Adrenal gland (tissue), 12 donors: ENCODE results near the gene KANSL1L. TPM values are rescaled to one million over a fixed set of nuclear protein-coding genes. Genes with fewer than 3 reads are reported as not detected.

ENCODE experiments used
- DNase-seq, 7 donors: peaks; one replicate each; pipeline ENCODE4 v3.0.0-alpha.2; 2019 to 2020
- H3K27ac ChIP-seq, 5 donors: fragments of 200-600 bp; sonication (generic) in 4 of 5; 1 replicate in 3 of 5; 2 replicates in 2 of 5; pipeline versions ENCODE4 v1.5.1 to v1.8.0; 2016 to 2020; ENCODE audit warnings: mild to moderate bottlenecking in 1 of 5
- H3K27me3 ChIP-seq: fragments of 200-600 bp; 2 replicates; pipeline ENCODE4 v1.8.0; 2021
- H3K36me3 ChIP-seq, 2 donors: fragments of 200-600 bp; replicated peaks in 1 of 2; 1 replicate in 1 of 2; 2 replicates in 1 of 2; pipeline versions ENCODE4 v1.5.1 to v1.8.0; 2018 to 2022
- H3K4me1 ChIP-seq, 2 donors: fragments of 200-600 bp; replicated peaks in 1 of 2; 1 replicate in 1 of 2; 2 replicates in 1 of 2; pipeline versions ENCODE4 v1.5.1 to v1.8.0; 2018 to 2021
- H3K4me3 ChIP-seq, 4 donors: fragments of 200-600 bp; sonication (generic) in 3 of 4; one replicate each; pipeline ENCODE4 v1.5.1; 2016 to 2018
- H3K9me3 ChIP-seq, 3 donors: fragments of 200-600 bp; sonication (generic) in 1 of 3; replicated peaks in 1 of 3; 1 replicate in 2 of 3; 2 replicates in 1 of 3; pipeline versions ENCODE4 v1.5.1 to v1.8.0; 2016 to 2021
- POLR2A ChIP-seq, 2 donors: fragments of 450-650 bp; IDR thresholded peaks; one replicate each; pipeline ENCODE4 v1.6.1; 2017; ENCODE audit warnings: antibody characterized with exemption in 2 of 2, mild to moderate bottlenecking in 2 of 2, moderate library complexity in 1 of 2
- WGBS, 4 donors: extraction: QIAGEN DNeasy Blood & Tissue Kit in 2 of 4; methylation state at CpG; one replicate each; pipeline versions ENCODE4 v1.1.5 to v1.1.7; 2013 to 2017; 5-methylcytosine and 5-hydroxymethylcytosine counted together
- intact Hi-C, 2 donors: fragments of 100-400 bp; cut with DNase I; formaldehyde crosslinking; loops; one replicate each; pipeline versions ENCODE4 v1.14.1 to v1.15.0; 2022 to 2023
- polyA plus RNA-seq, 3 donors: library from polyadenylated mRNA; stranded (reverse); fragments of 200-250 nt in 2 of 3; fragments of 350-450 nt in 1 of 3; fragmentation: Illumina TruSeq in 1 of 3; extraction: RNeasy Lipid Tissue Mini Kit (QIAGEN cat#74804) in 1 of 3; gene quantifications; one replicate each; pipeline ENCODE4 v1.2.3, GENCODE V29; 2013 to 2014
- total RNA-seq, 9 donors: library from RNA; depleted of rRNA in 4 of 9; stranded (reverse); fragments of >200 nt in 4 of 9; fragments of 120-200 nt in 1 of 9; fragmentation: NEBNext Ultra II Directional in 1 of 9; extraction: Animal tissue kit (Norgen Biotek cat#: 25700) in 1 of 9; gene quantifications; one replicate each; pipeline versions ENCODE4 v1.1.0 to v1.2.4, GENCODE V29; 2013 to 2023
- TF ChIP-seq, protein P1 (sequence below), 6 experiments: fragments of 450-650 bp in 4 of 6; fragments of 200-600 bp in 2 of 6; sonication (generic) in 1 of 6; IDR thresholded peaks; 1 replicate in 5 of 6; 2 replicates in 1 of 6; pipeline versions ENCODE4 v1.5.1 to v1.8.0; 2016 to 2021; ENCODE audit warnings: antibody characterized with exemption in 6 of 6, mild to moderate bottlenecking in 2 of 6, moderate library complexity in 1 of 6
- donor health status: healthy with polysubstance abuse.
- donor health status: Bipolar disorder and iron deficiency.
- donor health status: DM: yes; HTN: yes; CAD: no.
- donor health status: DM: no; HTN: no; CAD: no.
- donor health status: DM: no; HTN: no; CAD: no.
- donor health status: DM: yes; HTN: yes; CAD: no.

The KANSL1L gene
- total and polyA plus RNA-seq, 12 donors: 5.4 to 36.3 (median 16.0) TPM

DNA sequence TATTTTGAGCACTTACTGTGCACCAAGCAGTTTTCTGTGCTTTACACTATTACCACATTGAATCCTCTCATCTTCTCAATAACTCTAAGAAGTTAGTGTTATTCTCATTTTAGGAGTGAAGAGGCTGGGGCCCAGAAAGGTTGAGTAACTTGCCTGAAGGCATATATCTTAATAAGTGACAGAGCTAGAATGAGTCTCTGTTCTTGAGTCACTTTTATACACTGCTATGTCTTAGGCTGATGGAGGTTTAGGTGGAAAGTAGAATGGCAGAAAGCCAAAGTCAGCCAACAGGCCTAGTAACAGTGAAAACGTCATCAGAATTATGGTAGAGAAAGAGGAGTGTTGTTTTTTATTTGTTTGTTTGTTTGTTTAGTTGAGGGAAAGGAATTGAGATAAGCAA is 196.6 kb downstream of the KANSL1L start:
- 31 to 71% (median 58%) methylated on average over 1 of the region's 1 CpG for WGBS, 4 donors
- no peaks in the 10 kb centered on the region for H3K27me3 ChIP-seq
- intact Hi-C loops: no loop called here
- no peak overlapping the region for H3K4me3 ChIP-seq
- no peak for DNase-seq
- H3K9me3 ChIP-seq: no peaks in the 10 kb centered on the region
- no peaks in the 10 kb centered on the region for H3K36me3 ChIP-seq
- H3K4me1 ChIP-seq: no peaks in the 10 kb centered on the region
- TF ChIP-seq, protein P1, sequence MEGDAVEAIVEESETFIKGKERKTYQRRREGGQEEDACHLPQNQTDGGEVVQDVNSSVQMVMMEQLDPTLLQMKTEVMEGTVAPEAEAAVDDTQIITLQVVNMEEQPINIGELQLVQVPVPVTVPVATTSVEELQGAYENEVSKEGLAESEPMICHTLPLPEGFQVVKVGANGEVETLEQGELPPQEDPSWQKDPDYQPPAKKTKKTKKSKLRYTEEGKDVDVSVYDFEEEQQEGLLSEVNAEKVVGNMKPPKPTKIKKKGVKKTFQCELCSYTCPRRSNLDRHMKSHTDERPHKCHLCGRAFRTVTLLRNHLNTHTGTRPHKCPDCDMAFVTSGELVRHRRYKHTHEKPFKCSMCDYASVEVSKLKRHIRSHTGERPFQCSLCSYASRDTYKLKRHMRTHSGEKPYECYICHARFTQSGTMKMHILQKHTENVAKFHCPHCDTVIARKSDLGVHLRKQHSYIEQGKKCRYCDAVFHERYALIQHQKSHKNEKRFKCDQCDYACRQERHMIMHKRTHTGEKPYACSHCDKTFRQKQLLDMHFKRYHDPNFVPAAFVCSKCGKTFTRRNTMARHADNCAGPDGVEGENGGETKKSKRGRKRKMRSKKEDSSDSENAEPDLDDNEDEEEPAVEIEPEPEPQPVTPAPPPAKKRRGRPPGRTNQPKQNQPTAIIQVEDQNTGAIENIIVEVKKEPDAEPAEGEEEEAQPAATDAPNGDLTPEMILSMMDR (IDR thresholded peaks at IDR 0.05): no peak
- TF ChIP-seq POLR2A (IDR thresholded peaks at IDR 0.05): no peak
- no peak overlapping the region for H3K27ac ChIP-seq

DNA sequence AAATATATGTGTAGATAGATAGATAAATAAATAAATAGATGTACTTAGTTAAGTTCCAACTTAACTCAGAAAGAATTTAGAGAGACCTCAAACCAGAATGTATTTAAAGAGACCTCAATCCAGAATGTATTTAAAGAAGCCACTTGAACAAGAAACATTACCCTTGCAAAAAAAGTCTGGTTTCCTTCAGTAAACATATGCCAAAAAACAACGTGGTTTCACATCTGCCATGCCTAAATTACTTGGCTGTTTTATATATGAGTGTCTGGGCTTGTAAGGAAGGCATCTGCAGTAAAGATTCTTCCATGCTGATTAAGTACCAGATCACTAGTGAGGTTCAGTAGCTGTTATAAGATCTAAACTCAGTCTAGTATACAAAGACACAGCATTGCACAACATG is 197.9 kb downstream of the KANSL1L start:
- no peak overlapping the region for H3K27ac ChIP-seq
- no peaks in the 10 kb centered on the region for H3K36me3 ChIP-seq
- no peaks in the 10 kb centered on the region for H3K9me3 ChIP-seq
- intact Hi-C loops: no loop called here
- DNase-seq: no peak
- 29 to 50% (median 38%) methylated on average over 1 of the region's 1 CpG for WGBS, 4 donors
- H3K27me3 ChIP-seq: no peaks in the 10 kb centered on the region
- H3K4me3 ChIP-seq: no peak overlapping the region
- H3K4me1 ChIP-seq: no peaks in the 10 kb centered on the region
- no peak for TF ChIP-seq POLR2A (IDR thresholded peaks at IDR 0.05)
- TF ChIP-seq, protein P1 (IDR thresholded peaks at IDR 0.05): no peak

Other genes starting within 250 kb of the KANSL1L start
- 100 to 1,000 TPM in 2 of 9 donors, 10 to 100 TPM in 7; 52.0 to 221 (median 68.9) TPM for gene RPE, start 168.8 kb downstream of the KANSL1L start, total RNA-seq
- gene RPE, start 168.8 kb downstream of the KANSL1L start, polyA plus RNA-seq: 10 to 100 TPM; 12.6 to 77.9 (median 16.3) TPM
- 1 to 10 TPM in 4 of 9 donors, under 1 TPM in 4, not detected in 1; 0.06 to 2.9 (median 0.98) TPM for gene ACADL, start 54.0 kb upstream of the KANSL1L start, total RNA-seq
- 1 to 10 TPM in 2 of 3 donors, under 1 TPM in 1; 0.64 to 5.4 (median 2.3) TPM for gene ACADL, start 54.0 kb upstream of the KANSL1L start, polyA plus RNA-seq
- gene MYL1, start 143.8 kb upstream of the KANSL1L start, total RNA-seq: 1 to 10 TPM in 1 of 9 donors, under 1 TPM in 2, not detected in 6; 0.49 to 9.7 (median 0.78) TPM
- under 1 TPM in 1 of 3 donors, not detected in 2; 0.47 TPM for gene MYL1, start 143.8 kb upstream of the KANSL1L start, polyA plus RNA-seq